ENCODE data around the gene ZNF326.

- TF ChIP-seq CTCF (IDR thresholded peaks at IDR 0.05) (no peak), POLR2A (IDR thresholded peaks at IDR 0.05) (no peak)
These were observed 37.8 kb upstream of the ZNF326 start for GRCh38 chr1:89957107-89957506.
